ENCODE measurements around the gene SAP25. TPM values are rescaled to one million over a fixed set of nuclear protein-coding genes. Genes with fewer than 3 reads are reported as not detected.
"Not testable (repeated sequence)": the region's sequence is repeated elsewhere in the genome, so short reads cannot be mapped to it uniquely, and the experiment has no call there.

Gene SAP25
- total RNA-seq, 4 donors from 2014 or later: 1.5 to 6.2 TPM; not detected in 2

DNA sequence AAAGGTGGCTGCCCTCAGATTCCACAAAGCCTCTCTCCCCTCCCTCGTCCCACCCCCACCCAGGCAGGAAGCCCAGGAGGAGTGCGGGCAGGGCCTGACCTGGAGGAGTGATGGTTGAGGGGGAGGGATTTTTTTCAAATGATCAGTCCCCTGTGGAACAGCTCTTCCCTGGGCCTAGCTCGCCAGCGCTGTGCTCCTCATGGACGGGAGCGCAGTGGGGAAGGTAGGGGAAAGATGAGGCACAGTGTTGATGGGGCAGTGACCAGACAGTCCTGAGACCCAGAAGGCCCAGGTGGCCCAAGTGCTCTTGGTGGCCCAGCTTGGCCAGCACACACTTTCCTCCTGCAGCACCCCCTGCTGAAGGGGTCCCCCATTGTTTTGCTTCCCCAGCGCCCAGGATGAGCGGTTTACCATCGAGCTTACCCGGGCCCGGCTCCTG, 8.5 kb downstream of the SAP25 start:
- H3K27ac ChIP-seq: no peak overlapping the region
- H3K9me3 ChIP-seq: no peaks in the 10 kb centered on the region
- H3K4me1 ChIP-seq: peaks cover 8 to 13% of the 10 kb centered on the region in 2 donors
- WGBS, 2 donors: 91 to 95% methylated on average over 10 to 11 of the region's 11 CpGs
- no peak for DNase-seq
- H3K27me3 ChIP-seq: no peaks in the 10 kb centered on the region
- H3K4me3 ChIP-seq (replicated peaks in 1 of 3): no peak overlapping the region
- intact Hi-C loops (cut with DNase I): loop anchor here (5.0 kb wide), 1 partner anchor 122 kb away; no protein-coding TSS in a partner anchor
- TF ChIP-seq, protein P1, sequence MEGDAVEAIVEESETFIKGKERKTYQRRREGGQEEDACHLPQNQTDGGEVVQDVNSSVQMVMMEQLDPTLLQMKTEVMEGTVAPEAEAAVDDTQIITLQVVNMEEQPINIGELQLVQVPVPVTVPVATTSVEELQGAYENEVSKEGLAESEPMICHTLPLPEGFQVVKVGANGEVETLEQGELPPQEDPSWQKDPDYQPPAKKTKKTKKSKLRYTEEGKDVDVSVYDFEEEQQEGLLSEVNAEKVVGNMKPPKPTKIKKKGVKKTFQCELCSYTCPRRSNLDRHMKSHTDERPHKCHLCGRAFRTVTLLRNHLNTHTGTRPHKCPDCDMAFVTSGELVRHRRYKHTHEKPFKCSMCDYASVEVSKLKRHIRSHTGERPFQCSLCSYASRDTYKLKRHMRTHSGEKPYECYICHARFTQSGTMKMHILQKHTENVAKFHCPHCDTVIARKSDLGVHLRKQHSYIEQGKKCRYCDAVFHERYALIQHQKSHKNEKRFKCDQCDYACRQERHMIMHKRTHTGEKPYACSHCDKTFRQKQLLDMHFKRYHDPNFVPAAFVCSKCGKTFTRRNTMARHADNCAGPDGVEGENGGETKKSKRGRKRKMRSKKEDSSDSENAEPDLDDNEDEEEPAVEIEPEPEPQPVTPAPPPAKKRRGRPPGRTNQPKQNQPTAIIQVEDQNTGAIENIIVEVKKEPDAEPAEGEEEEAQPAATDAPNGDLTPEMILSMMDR (IDR thresholded peaks at IDR 0.05): no peak
- TF ChIP-seq POLR2A (IDR thresholded peaks at IDR 0.05): no peak
- peaks cover 0 to 6% of the 10 kb centered on the region in 2 donors for H3K36me3 ChIP-seq

DNA sequence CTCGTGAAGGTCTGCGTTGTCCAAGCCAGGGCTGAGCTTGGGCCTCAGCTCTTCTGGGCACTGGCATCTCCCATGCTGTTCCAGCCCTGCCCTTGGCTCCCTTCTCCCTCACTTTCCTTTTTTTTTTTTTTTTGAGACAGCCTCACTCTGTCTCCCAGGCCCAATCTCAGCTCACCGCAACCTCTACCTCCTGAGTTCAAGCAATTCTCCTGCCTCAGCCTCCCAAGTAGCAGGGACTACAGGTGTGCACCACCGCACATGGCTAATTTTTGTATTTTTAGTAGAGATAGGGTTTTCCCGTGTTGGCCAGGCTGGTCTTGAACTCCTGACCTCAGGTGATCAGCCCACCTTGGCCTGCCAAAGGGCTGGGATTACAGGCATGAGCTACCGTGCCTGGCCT, 9.3 kb downstream of the SAP25 start:
- H3K27ac ChIP-seq; intact Hi-C loops (cut with DNase I); H3K9me3 ChIP-seq; DNase-seq; H3K27me3 ChIP-seq; H3K4me1 ChIP-seq; H3K36me3 ChIP-seq; H3K4me3 ChIP-seq (replicated peaks in 1 of 3): not testable (repeated sequence)
- WGBS, 2 donors: 84 to 89% methylated on average over 6 of the region's 6 CpGs

DNA sequence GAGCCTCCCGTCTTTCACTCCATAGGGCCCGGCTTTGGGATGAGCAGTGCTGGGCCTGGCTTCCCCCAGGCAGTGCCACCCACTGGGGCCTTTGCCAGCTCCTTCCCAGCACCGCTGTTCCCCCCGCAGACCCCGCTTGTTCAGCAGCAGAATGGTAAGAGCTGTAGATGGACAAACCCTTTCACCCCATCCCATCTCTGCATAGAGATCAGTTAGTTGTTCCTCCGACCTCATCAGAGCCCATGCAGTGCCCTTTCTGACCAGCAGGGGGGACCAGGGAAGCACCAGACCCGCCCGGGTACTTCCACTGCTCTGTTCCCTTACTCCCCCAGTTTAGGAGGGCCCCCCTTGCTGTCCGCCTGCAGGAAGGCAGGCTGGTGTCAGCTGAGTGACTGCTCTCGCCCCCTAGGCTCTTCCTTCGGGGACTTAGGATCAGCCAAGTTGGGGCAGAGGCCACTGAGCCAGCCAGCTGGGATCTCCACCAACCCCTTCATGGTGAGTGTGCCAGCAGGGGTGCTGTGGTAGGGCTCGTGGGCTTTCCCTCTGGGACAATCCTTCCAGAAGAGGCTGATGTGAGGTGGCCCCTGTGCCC, 9.8 kb downstream of the SAP25 start:
- Histone ChIP-seq H3K27me3 (no peaks in the 10 kb centered on the region), H3K27ac (no peak overlapping the region), H3K4me1 (peaks cover 0 to 3% of the 10 kb centered on the region in 2 donors), H3K9me3 (no peaks in the 10 kb centered on the region), H3K36me3 (peaks cover 0 to 6% of the 10 kb centered on the region in 2 donors), H3K4me3 (replicated peaks in 1 of 3) (no peak overlapping the region)
- intact Hi-C loops (cut with DNase I): no loop called here
- WGBS, 2 donors: 31 to 43% methylated on average over 10 to 11 of the region's 12 CpGs
- TF ChIP-seq POLR2A (IDR thresholded peaks at IDR 0.05): no peak
- TF ChIP-seq, protein P1 (IDR thresholded peaks at IDR 0.05): peak; percentile 79 to 99 (median 95)
- peak; percentile 79 to 84 for DNase-seq

DNA sequence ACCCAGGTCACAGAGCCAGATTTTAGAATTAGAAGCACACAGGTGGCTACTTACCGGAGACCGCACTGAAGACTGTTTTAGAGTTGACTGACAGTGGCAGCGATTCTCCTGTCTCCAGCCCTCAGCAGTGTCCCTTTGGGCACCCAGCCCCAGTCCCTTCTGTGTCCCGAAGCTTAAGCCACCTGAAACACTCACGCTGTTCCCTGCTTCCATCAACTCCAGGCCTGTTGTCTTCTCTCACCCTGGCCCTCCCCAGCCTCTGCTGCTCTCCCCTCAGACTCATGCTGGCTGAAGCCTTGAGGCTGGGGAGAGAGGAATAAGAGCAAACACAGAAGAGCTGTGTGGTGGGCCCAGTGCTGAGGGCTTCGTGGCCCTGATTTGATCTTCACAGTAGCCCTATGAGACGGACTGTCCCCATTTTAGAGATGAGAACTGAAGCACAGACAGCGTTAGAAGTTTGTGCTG, 10.6 kb downstream of the SAP25 start:
- Histone ChIP-seq H3K27ac (no peak overlapping the region), H3K4me1 (peaks cover 0 to 3% of the 10 kb centered on the region in 2 donors), H3K27me3 (no peaks in the 10 kb centered on the region), H3K36me3 (peaks cover 0 to 6% of the 10 kb centered on the region in 2 donors), H3K9me3 (no peaks in the 10 kb centered on the region), H3K4me3 (replicated peaks in 1 of 3) (no peak overlapping the region)
- no peak for DNase-seq
- no peak for TF ChIP-seq POLR2A (IDR thresholded peaks at IDR 0.05)
- TF ChIP-seq, protein P1 (IDR thresholded peaks at IDR 0.05): no peak
- intact Hi-C loops (cut with DNase I): no loop called here
- 93 to 96% methylated on average over 8 of the region's 8 CpGs for WGBS, 2 donors

DNA sequence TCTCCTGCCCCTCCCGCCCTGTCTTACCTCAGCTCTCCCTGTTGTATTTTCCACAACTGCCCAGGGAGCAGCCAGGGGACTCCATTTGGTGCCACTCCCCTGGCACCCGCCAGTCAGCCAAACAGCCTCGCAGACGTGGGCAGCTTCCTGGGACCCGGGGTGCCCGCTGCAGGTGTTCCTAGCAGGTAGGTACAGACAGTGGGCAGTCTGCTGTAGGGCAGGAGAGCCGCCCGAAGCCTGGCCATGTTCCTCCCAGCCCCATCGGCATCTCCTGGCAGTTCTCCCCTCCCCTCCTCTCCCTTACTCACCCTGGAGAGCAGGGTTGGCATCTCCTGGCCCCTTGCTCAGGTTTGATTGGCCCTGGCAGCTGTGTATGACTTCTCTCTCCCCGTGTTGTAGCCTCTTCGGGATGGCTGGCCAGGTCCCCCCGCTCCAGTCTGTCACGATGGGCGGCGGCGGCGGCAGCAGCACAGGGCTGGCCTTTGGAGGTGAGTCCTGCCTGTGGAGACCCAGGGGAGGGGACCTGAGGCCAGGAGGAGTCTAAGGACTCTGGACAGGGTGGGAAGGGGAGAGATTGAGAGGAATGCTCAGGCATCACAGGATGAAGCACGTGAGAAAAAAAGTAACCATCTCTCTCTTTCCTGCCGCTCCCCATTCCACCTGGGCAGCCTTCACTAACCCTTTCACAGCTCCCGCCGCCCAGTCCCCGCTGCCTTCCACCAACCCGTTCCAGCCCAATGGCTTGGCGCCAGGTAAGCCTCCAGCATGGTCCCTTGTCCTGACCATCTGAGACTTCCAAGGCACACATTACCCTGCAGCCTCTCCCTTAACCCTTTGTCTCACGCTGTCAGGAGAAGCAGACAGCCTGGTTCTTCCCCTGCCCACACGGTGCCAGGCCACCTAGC, 11.3 kb downstream of the SAP25 start:
- DNase-seq: no peak
- H3K4me3 ChIP-seq (replicated peaks in 1 of 3): no peak overlapping the region
- H3K27ac ChIP-seq: no peak overlapping the region
- 87% methylated on average over 23 to 26 of the region's 26 CpGs for WGBS, 2 donors
- peaks cover 0 to 6% of the 10 kb centered on the region in 2 donors for H3K36me3 ChIP-seq
- no peak for TF ChIP-seq POLR2A (IDR thresholded peaks at IDR 0.05)
- TF ChIP-seq, protein P1 (IDR thresholded peaks at IDR 0.05): no peak
- no peaks in the 10 kb centered on the region for H3K9me3 ChIP-seq
- no peaks in the 10 kb centered on the region for H3K27me3 ChIP-seq
- intact Hi-C loops (cut with DNase I): no loop called here
- peaks cover 0 to 3% of the 10 kb centered on the region in 2 donors for H3K4me1 ChIP-seq
